AG09309 (cell line): ENCODE results near the gene SLC1A3.
"Not testable (repeated sequence)": the region's sequence is repeated elsewhere in the genome, so short reads cannot be mapped to it uniquely, and the experiment has no call there.

Source experiments
- DNase-seq: peaks from one replicate; pipeline ENCODE4 v3.0.0-alpha.2; 2010; ENCODE audit warnings: low read depth
- H3K4me3 ChIP-seq: 2 replicates; pipeline ENCODE4 v1.5.1; 2011; ENCODE audit warnings: mild to moderate bottlenecking, low read depth, low read length, moderate library complexity; ENCODE audit not compliant: control insufficient read depth
- CTCF ChIP-seq: IDR thresholded peaks from 2 replicates; pipeline ENCODE4 v1.5.1; 2011; ENCODE audit warnings: mild to moderate bottlenecking, low read depth, low read length, inconsistent platforms; ENCODE audit not compliant: insufficient read depth, control insufficient read depth; ENCODE audit errors: missing control alignments

SLC1A3 gene

GRCh38 chr5:36573438-36573837, 33.0 kb upstream of the SLC1A3 start:
- H3K4me3 ChIP-seq, result no peak overlapping the region
- no peak for TF ChIP-seq CTCF
- DNase-seq, result no peak

GRCh38 chr5:36575361-36575781, 31.0 kb upstream of the SLC1A3 start:
- H3K4me3 ChIP-seq, result no peak overlapping the region
- DNase-seq, result no peak
- no peak for TF ChIP-seq CTCF

- TF ChIP-seq CTCF, result no peak
- DNase-seq, result no peak
- no peak overlapping the region for H3K4me3 ChIP-seq
These were observed 29.7 kb upstream of the SLC1A3 start for GRCh38 chr5:36576721-36577120.

- not testable (repeated sequence) for DNase-seq, H3K4me3 ChIP-seq
These were observed 26.5 kb upstream of the SLC1A3 start for GRCh38 chr5:36579858-36580257.

- no peak for DNase-seq
- H3K4me3 ChIP-seq, result no peak overlapping the region
- TF ChIP-seq CTCF, result no peak
These were observed 25.3 kb upstream of the SLC1A3 start for GRCh38 chr5:36581070-36581469.

GRCh38 chr5:36584009-36584875, 22.2 kb upstream of the SLC1A3 start:
- TF ChIP-seq CTCF, result no peak
- H3K4me3 ChIP-seq, result no peak overlapping the region
- no peak for DNase-seq

GRCh38 chr5:36585701-36586100, 20.7 kb upstream of the SLC1A3 start:
- no peak overlapping the region for H3K4me3 ChIP-seq

More at GRCh38 chr5:36585701-36586100, 20.7 kb upstream of the SLC1A3 start:
- no peak for DNase-seq
- no peak for TF ChIP-seq CTCF
